Caki2 (cell line): ENCODE measurements around the gene C2orf80. TPM values are rescaled to one million over a fixed set of nuclear protein-coding genes. Genes with fewer than 3 reads are reported as not detected.

Experiments
- DNase-seq: peaks from one replicate; pipeline ENCODE4 v3.0.0-alpha.2; 2015; ENCODE audit warnings: low read depth
- in situ Hi-C: cut with HindIII; loops from 2 replicates; pipeline ENCODE4 v1.10.0; 2016; ENCODE audit warnings: low sequenced_read_pairs, low pct_unique_long_range_greater_than_20kb, mixed read lengths
- total RNA-seq: library from RNA; depleted of rRNA; stranded (reverse); fragments of >200 nt; shearing (Covaris generic); gene quantifications from 2 replicates; pipeline ENCODE4 v1.2.3, GENCODE V29; 2014; ENCODE audit warnings: low replicate concordance

Gene C2orf80
- total RNA-seq, 1 experiment from 2014 or later = not detected

- DNase-seq = no peak
- in situ Hi-C loops = no loop called here
Observed at GRCh38 chr2:208183972-208184705, 5.7 kb downstream of the C2orf80 start.

- in situ Hi-C loops = no loop called here
Observed at GRCh38 chr2:208183526-208183925, 6.3 kb downstream of the C2orf80 start.

GRCh38 chr2:208182835-208183234 lies 7.0 kb downstream of the C2orf80 start:
- no peak for DNase-seq
- in situ Hi-C loops = no loop called here

More at GRCh38 chr2:208183526-208183925, 6.3 kb downstream of the C2orf80 start:
- no peak for DNase-seq

DNA sequence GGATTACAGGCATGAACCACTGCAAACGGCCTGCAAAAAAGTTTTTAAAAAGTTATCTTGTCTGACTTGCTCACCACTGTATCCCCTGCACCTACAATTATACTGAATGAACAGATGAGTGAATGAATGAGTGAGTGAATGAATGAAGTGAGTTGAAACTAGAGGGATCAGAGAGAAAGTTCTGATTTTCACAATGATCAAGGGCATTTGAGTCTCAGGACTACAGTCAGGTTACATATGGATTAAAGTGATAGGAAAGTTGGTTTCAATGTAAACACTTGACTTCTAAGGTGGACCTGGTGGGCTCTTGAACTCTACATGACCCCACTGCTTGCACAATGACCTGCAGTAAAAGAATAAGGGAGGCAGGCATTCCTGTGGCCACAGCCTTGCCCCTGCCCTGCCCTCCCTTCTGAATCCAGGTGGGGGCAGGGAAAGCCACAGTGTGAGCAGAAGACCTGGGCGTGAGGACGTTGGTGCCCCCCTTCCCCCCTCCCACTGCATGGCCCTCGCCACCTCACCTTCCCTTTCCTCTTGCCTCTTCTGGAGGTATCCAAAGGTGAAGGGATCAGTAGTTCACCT lies 10.7 kb downstream of the C2orf80 start:
- in situ Hi-C loops = no loop called here

DNA sequence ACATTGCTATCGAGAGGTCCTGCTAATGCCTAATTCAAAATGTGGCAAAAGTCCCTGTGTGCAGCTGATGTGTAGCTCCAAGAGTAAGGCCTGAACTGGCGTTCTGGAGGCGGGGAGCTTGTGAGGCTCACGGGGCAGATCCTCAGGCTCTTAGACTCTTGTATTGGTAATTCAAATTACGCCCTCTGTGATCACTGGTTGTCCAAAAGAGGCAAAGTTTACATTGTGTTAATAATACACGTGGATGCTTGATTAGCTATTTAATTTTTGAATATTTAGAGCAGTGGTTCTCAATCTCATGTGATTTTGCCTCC lies 14.0 kb downstream of the C2orf80 start:
- in situ Hi-C loops = no loop called here
- no peak for DNase-seq

More for the DNA sequence above, 10.7 kb downstream of the C2orf80 start:
- no peak for DNase-seq

DNA sequence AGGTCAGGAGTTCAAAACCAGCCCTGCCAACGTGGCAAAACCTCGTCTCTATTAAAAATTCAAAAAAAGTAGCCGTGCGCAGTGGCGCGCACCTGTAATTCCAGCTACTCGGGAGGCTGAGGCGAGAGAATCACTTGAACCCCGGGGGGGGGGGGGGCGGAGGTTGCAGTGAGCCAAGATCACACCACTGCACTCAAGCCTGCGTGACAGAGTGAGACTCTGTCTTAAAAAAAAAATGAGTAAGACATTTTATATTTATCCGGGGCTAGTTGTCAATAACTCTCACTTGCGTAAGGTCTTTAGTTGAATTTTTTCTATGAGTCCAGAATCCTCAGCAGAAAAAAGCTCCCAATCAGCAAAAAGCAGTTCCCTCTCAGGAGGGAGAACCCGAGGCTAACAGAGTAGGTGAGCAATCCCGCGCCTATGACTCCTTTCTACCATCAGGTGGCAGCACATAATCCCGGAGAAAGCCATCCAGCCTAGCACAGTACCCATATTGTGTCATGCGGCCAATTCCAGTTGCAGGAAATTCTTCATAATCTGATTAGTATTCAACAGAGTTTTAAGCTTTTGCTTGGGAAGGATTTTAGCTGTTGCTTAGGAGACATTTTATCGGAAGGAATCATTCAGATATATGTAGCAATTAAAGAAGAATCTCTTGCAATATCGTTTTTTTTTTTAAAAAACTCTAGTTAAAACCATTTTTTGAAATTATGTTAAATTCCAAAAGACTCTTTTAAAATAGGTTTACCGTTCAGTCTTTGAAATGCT lies 14.6 kb downstream of the C2orf80 start:
- peak; percentile 60 for DNase-seq
- in situ Hi-C loops = no loop called here

- DNase-seq = no peak
- in situ Hi-C loops = no loop called here
Observed at GRCh38 chr2:208174144-208174543, 15.7 kb downstream of the C2orf80 start.

- no peak for DNase-seq
- in situ Hi-C loops = no loop called here
Observed at GRCh38 chr2:208172125-208172524, 17.7 kb downstream of the C2orf80 start.

- in situ Hi-C loops = no loop called here
Observed at GRCh38 chr2:208164951-208165755, 24.7 kb downstream of the C2orf80 start.

GRCh38 chr2:208163489-208163888 lies 26.3 kb downstream of the C2orf80 start, which contains the start of gene CRYGA:
Gene CRYGA (minus strand): TSS chr2:208163589. CDS start chr2:208163556, 33 bp downstream.
- no peak for DNase-seq
- in situ Hi-C loops = no loop called here

More at GRCh38 chr2:208164951-208165755, 24.7 kb downstream of the C2orf80 start:
- DNase-seq = no peak

DNA sequence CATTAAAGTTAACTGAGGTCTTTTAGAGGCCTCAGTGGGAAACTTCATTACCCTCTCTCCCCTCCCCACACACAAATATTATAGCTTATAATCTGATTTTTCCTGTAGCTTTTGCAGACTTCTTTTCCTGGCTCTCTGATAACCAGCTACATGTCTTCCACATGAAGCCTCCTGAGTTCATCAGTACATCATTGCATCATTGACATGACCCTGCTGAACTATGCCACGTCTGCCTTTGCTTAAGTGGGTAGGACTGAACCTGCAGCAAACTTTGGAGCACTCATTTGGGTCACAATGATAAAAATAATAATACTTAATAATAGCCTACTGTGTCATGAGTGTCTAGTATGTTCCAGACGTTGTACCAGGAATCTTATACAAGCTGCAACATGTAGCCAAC lies 33.4 kb downstream of the C2orf80 start:
- no peak for DNase-seq
- in situ Hi-C loops = no loop called here

GRCh38 chr2:208153156-208153555 lies 36.7 kb downstream of the C2orf80 start:
- DNase-seq = no peak

GRCh38 chr2:208150956-208151355 lies 38.9 kb downstream of the C2orf80 start:
- no peak for DNase-seq
- in situ Hi-C loops = no loop called here

More at GRCh38 chr2:208153156-208153555, 36.7 kb downstream of the C2orf80 start:
- in situ Hi-C loops = no loop called here

DNA sequence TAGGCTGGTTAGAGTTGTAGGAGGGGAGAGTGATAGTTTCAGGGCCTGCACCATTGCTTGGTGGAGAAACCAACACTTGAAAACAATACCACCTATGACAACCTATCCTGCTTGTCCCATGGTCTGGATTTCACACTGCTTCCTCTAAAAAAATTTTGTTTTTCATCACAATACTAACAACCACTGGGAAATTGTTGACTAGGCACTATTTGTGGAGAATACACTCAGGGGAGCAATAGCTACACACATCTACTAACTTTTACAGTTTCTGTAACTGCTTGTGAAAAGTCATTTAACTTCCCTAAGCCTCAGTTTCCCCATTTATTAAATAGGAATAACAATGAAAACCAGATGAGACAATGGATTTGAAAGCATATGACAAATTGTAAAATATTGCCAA lies 39.7 kb downstream of the C2orf80 start:
- no peak for DNase-seq
- in situ Hi-C loops = no loop called here

GRCh38 chr2:208148803-208149202 lies 41.0 kb downstream of the C2orf80 start:
- in situ Hi-C loops = no loop called here

GRCh38 chr2:208147759-208148158 lies 42.1 kb downstream of the C2orf80 start:
- no peak for DNase-seq
- in situ Hi-C loops = no loop called here

More at GRCh38 chr2:208148803-208149202, 41.0 kb downstream of the C2orf80 start:
- DNase-seq = no peak

DNA sequence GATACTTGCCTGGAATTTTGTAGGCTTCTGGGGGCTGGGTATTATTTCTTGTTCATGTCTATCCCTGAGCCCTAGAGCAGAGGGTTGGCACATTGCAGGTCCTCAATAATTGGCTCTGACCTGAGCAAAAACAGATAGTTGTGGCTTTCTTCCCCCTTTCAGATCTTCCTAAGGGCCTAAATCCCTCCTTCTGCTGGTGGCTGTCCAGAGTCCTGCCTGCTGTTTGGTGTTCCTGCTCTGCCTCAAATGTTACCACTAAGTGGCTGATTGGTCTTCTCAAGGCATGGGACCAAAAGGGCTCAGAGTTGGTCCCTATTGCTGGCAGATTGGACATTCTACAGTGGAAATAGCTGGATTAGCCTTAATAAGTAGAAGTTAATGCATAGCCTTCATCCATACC lies 42.8 kb downstream of the C2orf80 start:
- in situ Hi-C loops = no loop called here
- no peak for DNase-seq

GRCh38 chr2:208146006-208146405 lies 43.8 kb downstream of the C2orf80 start, which contains the start of gene CRYGB:
Gene CRYGB (minus strand): TSS chr2:208146158. CDS start chr2:208146120, 38 bp downstream.
- in situ Hi-C loops = no loop called here
- DNase-seq = no peak
